Measurements from ENCODE around the gene GMPPA.

GMPPA gene

DNA sequence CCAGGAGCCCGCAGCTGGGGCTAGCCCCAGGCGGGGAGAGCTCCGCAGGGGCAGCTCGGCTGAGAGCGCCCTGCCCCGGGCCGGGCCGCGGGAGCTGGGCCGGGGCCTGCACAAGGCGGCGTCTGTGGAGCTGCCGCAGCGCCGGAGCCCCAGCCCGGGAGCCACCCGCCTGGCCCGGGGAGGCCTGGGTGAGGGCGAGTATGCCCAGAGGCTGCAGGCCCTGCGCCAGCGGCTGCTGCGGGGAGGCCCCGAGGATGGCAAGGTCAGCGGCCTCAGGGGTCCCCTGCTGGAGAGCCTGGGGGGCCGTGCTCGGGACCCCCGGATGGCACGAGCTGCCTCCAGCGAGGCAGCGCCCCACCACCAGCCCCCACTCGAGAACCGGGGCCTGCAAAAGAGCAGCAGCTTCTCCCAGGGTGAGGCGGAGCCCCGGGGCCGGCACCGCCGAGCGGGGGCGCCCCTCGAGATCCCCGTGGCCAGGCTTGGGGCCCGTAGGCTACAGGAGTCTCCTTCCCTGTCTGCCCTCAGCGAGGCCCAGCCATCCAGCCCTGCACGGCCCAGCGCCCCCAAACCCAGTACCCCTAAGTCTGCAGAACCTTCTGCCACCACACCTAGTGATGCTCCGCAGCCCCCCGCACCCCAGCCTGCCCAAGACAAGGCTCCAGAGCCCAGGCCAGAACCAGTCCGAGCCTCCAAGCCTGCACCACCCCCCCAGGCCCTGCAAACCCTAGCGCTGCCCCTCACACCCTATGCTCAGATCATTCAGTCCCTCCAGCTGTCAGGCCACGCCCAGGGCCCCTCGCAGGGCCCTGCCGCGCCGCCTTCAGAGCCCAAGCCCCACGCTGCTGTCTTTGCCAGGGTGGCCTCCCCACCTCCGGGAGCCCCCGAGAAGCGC, 15.0 kb upstream of the GMPPA start:
- Mint-ChIP-seq H3K27ac (ENCODE audit: low read depth) (no peak overlapping the region), H3K27me3 (peaks cover 65% of the 10 kb centered on the region), H3K36me3 (ENCODE audit: insufficient read depth) (no peaks in the 10 kb centered on the region), H3K9me3 (no peaks in the 10 kb centered on the region), H3K4me3 (peak overlapping the region; percentile 63), H3K4me1 (no peaks in the 10 kb centered on the region)
- no peak for DNase-seq (ENCODE audit: low spot score in 2 of 2)
- ATAC-seq (replicated peaks; ENCODE audit: extremely low read depth, poor library complexity, severe bottlenecking), result peak; percentile 11

DNA sequence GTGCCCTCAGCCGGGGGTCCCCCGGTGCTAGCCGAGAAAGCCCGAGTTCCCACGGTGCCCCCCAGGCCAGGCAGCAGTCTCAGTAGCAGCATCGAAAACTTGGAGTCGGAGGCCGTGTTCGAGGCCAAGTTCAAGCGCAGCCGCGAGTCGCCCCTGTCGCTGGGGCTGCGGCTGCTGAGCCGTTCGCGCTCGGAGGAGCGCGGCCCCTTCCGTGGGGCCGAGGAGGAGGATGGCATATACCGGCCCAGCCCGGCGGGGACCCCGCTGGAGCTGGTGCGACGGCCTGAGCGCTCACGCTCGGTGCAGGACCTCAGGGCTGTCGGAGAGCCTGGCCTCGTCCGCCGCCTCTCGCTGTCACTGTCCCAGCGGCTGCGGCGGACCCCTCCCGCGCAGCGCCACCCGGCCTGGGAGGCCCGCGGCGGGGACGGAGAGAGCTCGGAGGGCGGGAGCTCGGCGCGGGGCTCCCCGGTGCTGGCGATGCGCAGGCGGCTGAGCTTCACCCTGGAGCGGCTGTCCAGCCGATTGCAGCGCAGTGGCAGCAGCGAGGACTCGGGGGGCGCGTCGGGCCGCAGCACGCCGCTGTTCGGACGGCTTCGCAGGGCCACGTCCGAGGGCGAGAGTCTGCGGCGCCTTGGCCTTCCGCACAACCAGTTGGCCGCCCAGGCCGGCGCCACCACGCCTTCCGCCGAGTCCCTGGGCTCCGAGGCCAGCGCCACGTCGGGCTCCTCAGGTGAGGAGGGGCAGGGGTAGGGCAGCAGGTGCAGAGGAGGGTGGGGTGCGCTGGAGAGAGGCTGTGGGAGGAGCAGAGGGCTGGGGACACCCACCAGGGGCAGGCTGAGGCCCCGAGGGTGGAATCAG, 14.1 kb upstream of the GMPPA start:
- Mint-ChIP-seq H3K4me3 (peak overlapping the region; percentile 63), H3K27ac (ENCODE audit: low read depth) (no peak overlapping the region), H3K36me3 (ENCODE audit: insufficient read depth) (no peaks in the 10 kb centered on the region), H3K27me3 (peaks cover 74% of the 10 kb centered on the region), H3K9me3 (no peaks in the 10 kb centered on the region), H3K4me1 (no peaks in the 10 kb centered on the region)
- DNase-seq (ENCODE audit: low spot score in 2 of 2), result no peak
- peak; percentile 26 for ATAC-seq (replicated peaks; ENCODE audit: extremely low read depth, poor library complexity, severe bottlenecking)

DNA sequence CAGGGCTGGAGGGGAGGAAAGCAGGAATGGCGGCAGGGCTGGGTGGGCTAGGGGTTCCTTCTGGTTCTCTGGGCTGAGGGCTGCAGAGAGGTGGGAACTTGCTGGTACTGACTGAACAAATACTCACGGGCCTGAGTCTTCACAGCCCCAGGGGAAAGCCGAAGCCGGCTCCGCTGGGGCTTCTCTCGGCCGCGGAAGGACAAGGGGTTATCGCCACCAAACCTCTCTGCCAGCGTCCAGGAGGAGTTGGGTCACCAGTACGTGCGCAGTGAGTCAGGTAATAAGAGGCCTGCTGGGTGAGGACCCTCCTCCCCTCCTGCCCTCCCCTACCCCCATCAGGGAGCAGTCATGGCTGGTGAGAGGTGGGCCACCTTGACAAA, 13.5 kb upstream of the GMPPA start:
- H3K9me3 Mint-ChIP-seq, result no peaks in the 10 kb centered on the region
- no peak for DNase-seq (ENCODE audit: low spot score in 2 of 2)
- H3K4me3 Mint-ChIP-seq, result no peak overlapping the region
- H3K4me1 Mint-ChIP-seq, result no peaks in the 10 kb centered on the region
- peaks cover 78% of the 10 kb centered on the region for H3K27me3 Mint-ChIP-seq
- no peak for ATAC-seq (replicated peaks; ENCODE audit: extremely low read depth, poor library complexity, severe bottlenecking)
- H3K27ac Mint-ChIP-seq (ENCODE audit: low read depth), result no peak overlapping the region
- H3K36me3 Mint-ChIP-seq (ENCODE audit: insufficient read depth), result no peaks in the 10 kb centered on the region

DNA sequence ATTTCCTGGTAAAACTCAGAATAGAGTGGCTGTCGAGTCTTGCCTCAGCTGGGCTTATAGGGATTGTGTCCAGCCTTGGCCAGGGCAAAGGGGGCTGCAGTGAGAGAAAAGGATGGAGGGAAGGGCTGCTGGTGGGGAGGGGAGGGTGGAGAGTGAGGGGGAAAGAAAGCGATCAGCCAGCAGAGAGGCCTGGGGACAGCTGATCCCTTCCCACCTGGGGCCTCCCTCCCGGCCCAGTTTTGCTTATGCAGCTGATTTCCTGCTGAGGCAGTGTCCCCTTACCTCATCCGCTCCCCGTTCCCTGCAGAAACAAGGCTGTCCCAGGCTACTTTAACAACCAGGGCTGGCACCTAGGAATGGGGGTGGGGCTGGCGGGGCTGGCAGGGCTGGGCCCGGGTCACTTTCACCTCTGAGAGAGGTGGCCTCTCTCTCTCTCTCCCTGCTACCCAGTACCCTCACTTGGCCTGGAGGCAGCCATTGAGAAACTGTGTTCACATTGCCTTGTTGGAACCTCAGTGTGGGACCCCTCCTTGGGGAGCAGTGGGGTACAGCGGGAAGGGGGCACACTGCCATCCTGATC, 12.2 kb upstream of the GMPPA start:
- H3K36me3 Mint-ChIP-seq (ENCODE audit: insufficient read depth), result no peaks in the 10 kb centered on the region
- H3K27ac Mint-ChIP-seq (ENCODE audit: low read depth), result no peak overlapping the region
- DNase-seq (ENCODE audit: low spot score in 2 of 2), result no peak
- H3K27me3 Mint-ChIP-seq, result peaks cover 76% of the 10 kb centered on the region
- no peaks in the 10 kb centered on the region for H3K9me3 Mint-ChIP-seq
- H3K4me3 Mint-ChIP-seq, result no peak overlapping the region
- no peaks in the 10 kb centered on the region for H3K4me1 Mint-ChIP-seq
- no peak for ATAC-seq (replicated peaks; ENCODE audit: extremely low read depth, poor library complexity, severe bottlenecking)

DNA sequence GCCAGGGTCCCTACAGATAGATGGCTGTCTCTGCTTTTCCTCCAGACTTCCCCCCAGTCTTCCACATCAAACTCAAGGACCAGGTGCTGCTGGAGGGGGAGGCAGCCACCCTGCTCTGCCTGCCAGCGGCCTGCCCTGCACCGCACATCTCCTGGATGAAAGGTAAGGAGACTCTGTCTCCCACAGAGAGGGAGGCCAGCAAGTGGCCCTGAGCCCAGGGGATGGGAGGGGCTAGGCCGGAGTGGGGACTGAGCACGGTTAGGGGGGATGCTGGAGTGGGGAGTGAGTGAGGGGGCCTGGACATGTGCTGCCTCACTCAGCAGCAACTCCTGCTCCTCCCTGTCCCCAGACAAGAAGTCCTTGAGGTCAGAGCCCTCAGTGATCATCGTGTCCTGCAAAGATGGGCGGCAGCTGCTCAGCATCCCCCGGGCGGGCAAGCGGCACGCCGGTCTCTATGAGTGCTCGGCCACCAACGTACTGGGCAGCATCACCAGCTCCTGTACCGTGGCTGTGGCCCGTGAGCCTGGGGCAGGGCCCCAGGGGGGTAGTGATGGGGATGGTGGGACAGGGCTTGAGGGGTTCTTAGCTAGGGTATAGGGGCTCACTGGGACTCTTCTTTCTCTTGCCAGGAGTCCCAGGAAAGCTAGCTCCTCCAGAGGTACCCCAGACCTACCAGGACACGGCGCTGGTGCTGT, 10.4 kb upstream of the GMPPA start:
- Mint-ChIP-seq H3K9me3 (no peaks in the 10 kb centered on the region), H3K4me1 (no peaks in the 10 kb centered on the region), H3K27ac (ENCODE audit: low read depth) (no peak overlapping the region), H3K27me3 (peaks cover 78% of the 10 kb centered on the region), H3K4me3 (no peak overlapping the region), H3K36me3 (ENCODE audit: insufficient read depth) (peaks cover 2% of the 10 kb centered on the region)
- no peak for ATAC-seq (replicated peaks; ENCODE audit: extremely low read depth, poor library complexity, severe bottlenecking)
- DNase-seq (ENCODE audit: low spot score in 2 of 2), result no peak

DNA sequence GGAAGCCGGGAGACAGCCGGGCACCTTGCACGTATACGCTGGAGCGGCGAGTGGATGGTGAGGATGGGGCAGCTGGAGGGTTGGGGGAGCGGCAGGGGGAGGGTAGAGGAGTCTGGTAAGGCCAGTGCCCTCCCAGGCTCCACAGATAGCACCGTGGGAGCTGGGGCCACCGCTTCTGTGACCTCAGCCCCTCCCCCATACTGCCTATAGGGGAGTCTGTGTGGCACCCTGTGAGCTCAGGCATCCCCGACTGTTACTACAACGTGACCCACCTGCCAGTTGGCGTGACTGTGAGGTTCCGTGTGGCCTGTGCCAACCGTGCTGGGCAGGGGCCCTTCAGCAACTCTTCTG, 9.9 kb upstream of the GMPPA start:
- Mint-ChIP-seq H3K4me1 (no peaks in the 10 kb centered on the region), H3K36me3 (ENCODE audit: insufficient read depth) (peaks cover 2% of the 10 kb centered on the region), H3K4me3 (no peak overlapping the region), H3K27ac (ENCODE audit: low read depth) (no peak overlapping the region), H3K9me3 (no peaks in the 10 kb centered on the region), H3K27me3 (peaks cover 83% of the 10 kb centered on the region)
- DNase-seq (ENCODE audit: low spot score in 2 of 2), result no peak
- no peak for ATAC-seq (replicated peaks; ENCODE audit: extremely low read depth, poor library complexity, severe bottlenecking)

DNA sequence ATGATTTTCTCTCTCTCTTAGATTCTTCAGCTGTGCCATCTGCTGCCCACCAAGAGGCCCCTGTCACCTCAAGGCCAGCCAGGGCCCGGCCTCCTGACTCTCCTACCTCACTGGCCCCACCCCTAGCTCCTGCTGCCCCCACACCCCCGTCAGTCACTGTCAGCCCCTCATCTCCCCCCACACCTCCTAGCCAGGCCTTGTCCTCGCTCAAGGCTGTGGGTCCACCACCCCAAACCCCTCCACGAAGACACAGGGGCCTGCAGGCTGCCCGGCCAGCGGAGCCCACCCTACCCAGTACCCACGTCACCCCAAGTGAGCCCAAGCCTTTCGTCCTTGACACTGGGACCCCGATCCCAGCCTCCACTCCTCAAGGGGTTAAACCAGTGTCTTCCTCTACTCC, 9.4 kb upstream of the GMPPA start:
- Mint-ChIP-seq H3K36me3 (ENCODE audit: insufficient read depth) (peaks cover 2% of the 10 kb centered on the region), H3K4me1 (no peaks in the 10 kb centered on the region), H3K9me3 (no peaks in the 10 kb centered on the region), H3K4me3 (no peak overlapping the region), H3K27ac (ENCODE audit: low read depth) (no peak overlapping the region), H3K27me3 (peaks cover 88% of the 10 kb centered on the region)
- DNase-seq (ENCODE audit: low spot score in 2 of 2), result no peak
- no peak for ATAC-seq (replicated peaks; ENCODE audit: extremely low read depth, poor library complexity, severe bottlenecking)

DNA sequence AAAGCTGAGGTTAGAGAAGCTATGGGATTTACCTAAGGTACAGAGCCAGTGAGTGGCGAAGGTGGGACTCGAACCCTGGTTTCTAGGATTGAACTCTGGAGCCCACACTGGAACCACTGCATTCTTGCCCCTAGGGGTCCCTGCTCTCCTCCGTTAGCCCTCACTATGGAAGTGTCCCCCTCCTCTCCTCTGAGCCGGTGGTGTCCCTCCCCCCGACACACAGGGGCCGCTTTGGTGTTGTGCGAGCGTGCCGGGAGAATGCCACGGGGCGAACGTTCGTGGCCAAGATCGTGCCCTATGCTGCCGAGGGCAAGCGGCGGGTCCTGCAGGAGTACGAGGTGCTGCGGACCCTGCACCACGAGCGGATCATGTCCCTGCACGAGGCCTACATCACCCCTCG, 8.5 kb upstream of the GMPPA start:
- Mint-ChIP-seq H3K9me3 (no peaks in the 10 kb centered on the region), H3K4me3 (no peak overlapping the region), H3K27me3 (peaks cover 94% of the 10 kb centered on the region), H3K27ac (ENCODE audit: low read depth) (no peak overlapping the region), H3K36me3 (ENCODE audit: insufficient read depth) (peaks cover 2% of the 10 kb centered on the region), H3K4me1 (no peaks in the 10 kb centered on the region)
- DNase-seq (ENCODE audit: low spot score in 2 of 2) (no peak), ATAC-seq (replicated peaks; ENCODE audit: extremely low read depth, poor library complexity, severe bottlenecking) (no peak)

DNA sequence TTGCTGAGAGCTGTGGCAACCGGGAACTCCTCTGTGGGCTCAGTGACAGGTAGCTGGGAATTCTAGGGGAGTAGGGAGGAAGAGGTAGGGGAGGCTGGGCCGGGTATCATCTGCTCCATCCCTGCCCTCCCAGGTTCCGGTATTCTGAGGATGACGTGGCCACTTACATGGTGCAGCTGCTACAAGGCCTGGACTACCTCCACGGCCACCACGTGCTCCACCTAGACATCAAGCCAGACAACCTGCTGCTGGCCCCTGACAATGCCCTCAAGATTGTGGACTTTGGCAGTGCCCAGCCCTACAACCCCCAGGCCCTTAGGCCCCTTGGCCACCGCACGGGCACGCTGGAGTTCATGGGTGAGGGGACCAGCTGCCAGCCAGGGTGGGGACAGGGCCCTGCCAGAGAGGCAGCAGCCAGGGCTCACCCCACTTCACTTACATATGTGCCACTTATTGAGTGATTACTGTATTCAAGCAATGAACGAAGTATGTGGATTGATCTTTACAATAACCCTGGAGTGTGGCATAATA, 8.0 kb upstream of the GMPPA start:
- ATAC-seq (replicated peaks; ENCODE audit: extremely low read depth, poor library complexity, severe bottlenecking) (no peak), DNase-seq (ENCODE audit: low spot score in 2 of 2) (no peak)
- no peaks in the 10 kb centered on the region for H3K4me1 Mint-ChIP-seq
- peaks cover 4% of the 10 kb centered on the region for H3K36me3 Mint-ChIP-seq (ENCODE audit: insufficient read depth)
- no peaks in the 10 kb centered on the region for H3K9me3 Mint-ChIP-seq
- H3K27ac Mint-ChIP-seq (ENCODE audit: low read depth), result no peak overlapping the region
- peaks cover 94% of the 10 kb centered on the region for H3K27me3 Mint-ChIP-seq
- no peak overlapping the region for H3K4me3 Mint-ChIP-seq

DNA sequence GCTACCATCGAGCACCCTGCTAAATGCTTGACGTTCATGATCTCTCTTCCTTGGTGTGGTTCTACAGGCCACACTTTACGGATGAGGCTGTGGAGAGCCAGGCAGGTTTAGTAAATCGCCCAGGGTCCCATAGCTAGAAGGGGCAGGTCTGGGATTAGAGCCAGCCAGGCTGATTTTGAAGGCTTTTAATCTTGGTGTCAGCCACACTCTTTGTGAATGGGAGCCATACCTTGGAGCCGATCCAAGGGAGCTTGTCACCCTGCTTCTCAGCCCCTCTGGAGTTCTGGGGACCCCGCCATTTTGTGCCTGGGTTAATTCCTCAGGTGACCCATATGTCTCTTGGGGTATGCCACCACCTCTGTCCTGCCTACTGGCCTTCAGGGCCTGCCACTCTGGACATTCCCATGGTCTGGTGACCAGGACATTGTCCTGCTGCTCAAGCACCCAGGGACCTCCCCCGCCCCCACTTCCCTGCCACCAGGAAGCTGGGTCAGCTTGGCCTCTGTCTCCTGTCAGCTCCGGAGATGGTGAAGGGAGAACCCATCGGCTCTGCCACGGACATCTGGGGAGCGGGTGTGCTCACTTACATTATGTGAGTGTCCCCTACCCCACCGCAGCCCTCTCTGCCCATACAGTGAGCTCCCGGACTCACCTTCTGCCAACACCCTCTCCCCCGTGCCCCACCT, 7.3 kb upstream of the GMPPA start:
- DNase-seq (ENCODE audit: low spot score in 2 of 2) (no peak), ATAC-seq (replicated peaks; ENCODE audit: extremely low read depth, poor library complexity, severe bottlenecking) (no peak)
- H3K27me3 Mint-ChIP-seq, result peaks cover 94% of the 10 kb centered on the region
- H3K27ac Mint-ChIP-seq (ENCODE audit: low read depth), result no peak overlapping the region
- H3K36me3 Mint-ChIP-seq (ENCODE audit: insufficient read depth), result peaks cover 5% of the 10 kb centered on the region
- no peaks in the 10 kb centered on the region for H3K9me3 Mint-ChIP-seq
- H3K4me3 Mint-ChIP-seq, result no peak overlapping the region
- peaks cover 2% of the 10 kb centered on the region for H3K4me1 Mint-ChIP-seq

DNA sequence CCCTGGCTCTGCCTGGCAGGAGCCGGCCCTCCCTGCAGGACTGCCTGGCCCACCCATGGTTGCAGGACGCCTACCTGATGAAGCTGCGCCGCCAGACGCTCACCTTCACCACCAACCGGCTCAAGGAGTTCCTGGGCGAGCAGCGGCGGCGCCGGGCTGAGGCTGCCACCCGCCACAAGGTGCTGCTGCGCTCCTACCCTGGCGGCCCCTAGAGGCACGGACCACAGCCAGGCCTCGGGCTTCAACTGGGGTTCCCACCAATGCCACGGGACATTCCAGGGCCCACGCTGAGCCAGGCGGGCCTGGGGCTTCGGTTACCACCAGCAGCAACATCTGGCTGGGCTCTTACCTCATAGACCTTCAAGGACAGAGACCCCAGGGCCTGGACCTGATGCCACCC, 6.1 kb upstream of the GMPPA start:
- DNase-seq (ENCODE audit: low spot score in 2 of 2) (no peak), ATAC-seq (replicated peaks; ENCODE audit: extremely low read depth, poor library complexity, severe bottlenecking) (no peak)
- Mint-ChIP-seq H3K4me3 (no peak overlapping the region), H3K27me3 (peaks cover 94% of the 10 kb centered on the region), H3K4me1 (peaks cover 10% of the 10 kb centered on the region), H3K27ac (ENCODE audit: low read depth) (no peak overlapping the region), H3K36me3 (ENCODE audit: insufficient read depth) (peaks cover 7% of the 10 kb centered on the region), H3K9me3 (no peaks in the 10 kb centered on the region)

DNA sequence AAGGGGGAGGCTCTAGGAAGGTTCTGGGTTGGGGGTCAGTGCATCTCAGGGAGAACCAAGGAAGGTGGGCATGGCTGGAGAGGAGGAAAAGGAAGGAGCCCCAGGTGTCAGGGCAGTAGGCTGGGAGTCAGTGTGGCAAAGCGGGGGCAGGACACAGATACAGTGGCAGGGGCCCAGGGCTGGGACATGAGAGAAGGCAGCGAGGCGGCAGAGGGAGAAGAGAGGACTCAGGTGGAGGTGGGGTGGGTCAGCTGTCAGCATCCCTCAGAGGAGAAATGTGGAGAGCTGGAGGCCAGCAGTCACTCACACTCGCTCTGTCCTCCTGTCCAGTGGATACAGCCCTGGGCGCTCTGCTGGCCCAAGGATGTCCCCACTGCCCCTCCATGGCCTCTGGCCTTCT, 5.6 kb upstream of the GMPPA start:
- peaks cover 94% of the 10 kb centered on the region for H3K27me3 Mint-ChIP-seq
- ATAC-seq (replicated peaks; ENCODE audit: extremely low read depth, poor library complexity, severe bottlenecking) (no peak), DNase-seq (ENCODE audit: low spot score in 2 of 2) (no peak)
- H3K4me3 Mint-ChIP-seq, result no peak overlapping the region
- no peaks in the 10 kb centered on the region for H3K9me3 Mint-ChIP-seq
- no peak overlapping the region for H3K27ac Mint-ChIP-seq (ENCODE audit: low read depth)
- peaks cover 8% of the 10 kb centered on the region for H3K36me3 Mint-ChIP-seq (ENCODE audit: insufficient read depth)
- peaks cover 14% of the 10 kb centered on the region for H3K4me1 Mint-ChIP-seq
